Esophagus muscularis mucosa (tissue), 4 donors: ENCODE data around the gene CARMIL3.

ENCODE experiments used
- EP300 ChIP-seq: sonication (generic); formaldehyde crosslinking; IDR thresholded peaks from one replicate; pipeline ENCODE4 v1.6.1; 2017; ENCODE audit warnings: antibody characterized with exemption
- POLR2A ChIP-seq: fragments of 450-650 bp; IDR thresholded peaks from one replicate; pipeline ENCODE4 v1.6.1; 2017; ENCODE audit warnings: antibody characterized with exemption, moderate library complexity, mild to moderate bottlenecking, low read depth
- POLR2AphosphoS5 ChIP-seq, 2 donors: sonication (generic); formaldehyde crosslinking; IDR thresholded peaks; one replicate each; pipeline ENCODE4 v1.6.1; 2017; ENCODE audit warnings: antibody characterized with exemption in 2 of 2
- TF ChIP-seq, protein P1 (sequence below), 3 experiments: fragments of 200-600 bp in 2 of 3; fragments of 450-650 bp in 1 of 3; sonication (generic) in 2 of 3; IDR thresholded peaks; one replicate each; pipeline ENCODE4 v1.5.1; 2017 to 2019; ENCODE audit warnings: antibody characterized with exemption in 3 of 3, mild to moderate bottlenecking in 2 of 3, moderate library complexity in 1 of 3

DNA sequence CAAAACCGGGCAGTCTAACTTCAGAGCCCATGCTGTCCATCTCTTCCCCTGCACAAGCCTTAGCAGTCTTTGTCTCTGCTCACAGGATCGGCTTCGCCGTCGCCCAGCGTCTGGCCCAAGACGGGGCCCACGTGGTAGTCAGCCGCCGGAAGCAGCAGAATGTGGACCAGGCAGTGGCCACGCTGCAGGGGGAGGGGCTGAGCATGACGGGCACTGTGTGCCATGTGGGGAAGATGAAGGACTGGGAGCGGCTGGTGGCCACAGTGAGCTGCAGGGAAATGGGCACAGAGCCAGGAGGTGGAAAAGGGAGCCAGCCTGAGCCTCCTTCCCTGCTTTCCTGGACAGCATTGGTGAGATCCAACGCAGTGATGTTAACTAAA lies 14.2 kb upstream of the CARMIL3 start:
- TF ChIP-seq, protein P1, sequence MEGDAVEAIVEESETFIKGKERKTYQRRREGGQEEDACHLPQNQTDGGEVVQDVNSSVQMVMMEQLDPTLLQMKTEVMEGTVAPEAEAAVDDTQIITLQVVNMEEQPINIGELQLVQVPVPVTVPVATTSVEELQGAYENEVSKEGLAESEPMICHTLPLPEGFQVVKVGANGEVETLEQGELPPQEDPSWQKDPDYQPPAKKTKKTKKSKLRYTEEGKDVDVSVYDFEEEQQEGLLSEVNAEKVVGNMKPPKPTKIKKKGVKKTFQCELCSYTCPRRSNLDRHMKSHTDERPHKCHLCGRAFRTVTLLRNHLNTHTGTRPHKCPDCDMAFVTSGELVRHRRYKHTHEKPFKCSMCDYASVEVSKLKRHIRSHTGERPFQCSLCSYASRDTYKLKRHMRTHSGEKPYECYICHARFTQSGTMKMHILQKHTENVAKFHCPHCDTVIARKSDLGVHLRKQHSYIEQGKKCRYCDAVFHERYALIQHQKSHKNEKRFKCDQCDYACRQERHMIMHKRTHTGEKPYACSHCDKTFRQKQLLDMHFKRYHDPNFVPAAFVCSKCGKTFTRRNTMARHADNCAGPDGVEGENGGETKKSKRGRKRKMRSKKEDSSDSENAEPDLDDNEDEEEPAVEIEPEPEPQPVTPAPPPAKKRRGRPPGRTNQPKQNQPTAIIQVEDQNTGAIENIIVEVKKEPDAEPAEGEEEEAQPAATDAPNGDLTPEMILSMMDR (IDR thresholded peaks at IDR 0.05) = no peak
- no peak for TF ChIP-seq POLR2A
- no peak for TF ChIP-seq POLR2AphosphoS5 (IDR thresholded peaks at IDR 0.05)
- TF ChIP-seq EP300 = no peak
